ENCODE results near the gene MAP4K3. TPM values are rescaled to one million over a fixed set of nuclear protein-coding genes. Genes with fewer than 3 reads are reported as not detected.

The MAP4K3 gene
- total RNA-seq, 4 donors from 2014 or later = 23.0 to 52.1 (median 31.8) TPM

DNA sequence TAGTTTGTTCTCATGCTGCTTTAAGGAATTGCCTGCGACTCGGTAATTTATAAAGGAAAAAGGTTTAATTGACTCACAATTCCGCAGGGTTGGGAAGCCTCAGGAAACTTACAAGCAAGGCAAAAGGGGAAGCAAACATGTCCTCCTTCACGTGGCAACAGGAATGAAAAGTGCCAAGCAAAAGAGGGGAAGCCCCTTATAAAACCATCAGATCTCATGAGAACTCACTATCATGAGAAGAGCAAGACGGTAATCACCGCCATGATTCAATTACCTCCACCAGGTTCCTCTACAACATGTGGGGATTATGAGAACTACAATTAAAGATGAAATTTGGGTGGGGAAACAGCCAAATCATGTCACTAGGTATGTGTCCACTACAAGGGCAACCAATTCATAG is 53.9 kb downstream of the MAP4K3 start:
- Histone ChIP-seq H3K36me3 (no peaks in the 10 kb centered on the region), H3K9me3 (no peaks in the 10 kb centered on the region), H3K4me3 (no peak overlapping the region), H3K4me1 (peaks cover 55 to 62% of the 10 kb centered on the region in 2 donors), H3K27ac (peak overlapping the region; percentile 81 to 91 (median 87)), H3K27me3 (no peaks in the 10 kb centered on the region)
- intact Hi-C loops (cut with DNase I; ENCODE audit: low total_unique reads) (loop anchor here (5.0 kb wide), 2 partner anchors 134 to 314 kb away; no protein-coding TSS in a partner anchor), in situ Hi-C loops (cut with MboI; ENCODE audit: low sequenced_read_pairs in 4 of 4) (loop anchor here in 2 of 4 donors (10.0 kb wide), 1 partner anchor 52 kb away; the partner anchor contains the start of gene MAP4K3 (in 2 of the 2))
- ATAC-seq = no peak
- no peak for DNase-seq
- no peak for TF ChIP-seq POLR2A (IDR thresholded peaks at IDR 0.05)
- TF ChIP-seq, protein P1, sequence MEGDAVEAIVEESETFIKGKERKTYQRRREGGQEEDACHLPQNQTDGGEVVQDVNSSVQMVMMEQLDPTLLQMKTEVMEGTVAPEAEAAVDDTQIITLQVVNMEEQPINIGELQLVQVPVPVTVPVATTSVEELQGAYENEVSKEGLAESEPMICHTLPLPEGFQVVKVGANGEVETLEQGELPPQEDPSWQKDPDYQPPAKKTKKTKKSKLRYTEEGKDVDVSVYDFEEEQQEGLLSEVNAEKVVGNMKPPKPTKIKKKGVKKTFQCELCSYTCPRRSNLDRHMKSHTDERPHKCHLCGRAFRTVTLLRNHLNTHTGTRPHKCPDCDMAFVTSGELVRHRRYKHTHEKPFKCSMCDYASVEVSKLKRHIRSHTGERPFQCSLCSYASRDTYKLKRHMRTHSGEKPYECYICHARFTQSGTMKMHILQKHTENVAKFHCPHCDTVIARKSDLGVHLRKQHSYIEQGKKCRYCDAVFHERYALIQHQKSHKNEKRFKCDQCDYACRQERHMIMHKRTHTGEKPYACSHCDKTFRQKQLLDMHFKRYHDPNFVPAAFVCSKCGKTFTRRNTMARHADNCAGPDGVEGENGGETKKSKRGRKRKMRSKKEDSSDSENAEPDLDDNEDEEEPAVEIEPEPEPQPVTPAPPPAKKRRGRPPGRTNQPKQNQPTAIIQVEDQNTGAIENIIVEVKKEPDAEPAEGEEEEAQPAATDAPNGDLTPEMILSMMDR (IDR thresholded peaks at IDR 0.05 in 4 of 5, conservative IDR thresholded peaks at IDR 0.05 in 1 of 5) = no peak

DNA sequence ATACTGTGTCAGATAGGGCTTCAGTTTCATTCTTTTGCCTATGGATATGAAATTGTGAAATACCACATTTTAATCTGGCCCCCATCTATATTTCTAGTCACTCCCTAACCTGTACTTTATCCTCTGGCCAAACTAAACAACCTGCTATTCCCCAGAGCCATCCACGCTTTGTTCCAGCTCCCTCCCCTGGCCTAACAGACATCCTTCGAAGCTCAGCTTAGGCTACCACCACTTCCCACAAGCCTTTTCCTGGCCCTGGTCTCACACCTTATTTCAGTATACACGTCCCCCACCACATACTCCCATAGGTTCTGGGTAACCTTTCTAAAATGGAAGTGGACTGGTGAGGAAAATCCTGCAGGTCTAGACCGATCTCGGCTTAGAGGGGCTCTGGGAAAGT is 55.4 kb downstream of the MAP4K3 start:
- in situ Hi-C loops (cut with MboI; ENCODE audit: low sequenced_read_pairs in 4 of 4) (loop anchor here in 2 of 4 donors (10.0 kb wide), 1 partner anchor 53 kb away; the partner anchor contains the start of gene MAP4K3 (in 2 of the 2)), intact Hi-C loops (cut with DNase I; ENCODE audit: low total_unique reads) (loop anchor here (5.0 kb wide), 2 partner anchors 136 to 316 kb away; no protein-coding TSS in a partner anchor)

DNA sequence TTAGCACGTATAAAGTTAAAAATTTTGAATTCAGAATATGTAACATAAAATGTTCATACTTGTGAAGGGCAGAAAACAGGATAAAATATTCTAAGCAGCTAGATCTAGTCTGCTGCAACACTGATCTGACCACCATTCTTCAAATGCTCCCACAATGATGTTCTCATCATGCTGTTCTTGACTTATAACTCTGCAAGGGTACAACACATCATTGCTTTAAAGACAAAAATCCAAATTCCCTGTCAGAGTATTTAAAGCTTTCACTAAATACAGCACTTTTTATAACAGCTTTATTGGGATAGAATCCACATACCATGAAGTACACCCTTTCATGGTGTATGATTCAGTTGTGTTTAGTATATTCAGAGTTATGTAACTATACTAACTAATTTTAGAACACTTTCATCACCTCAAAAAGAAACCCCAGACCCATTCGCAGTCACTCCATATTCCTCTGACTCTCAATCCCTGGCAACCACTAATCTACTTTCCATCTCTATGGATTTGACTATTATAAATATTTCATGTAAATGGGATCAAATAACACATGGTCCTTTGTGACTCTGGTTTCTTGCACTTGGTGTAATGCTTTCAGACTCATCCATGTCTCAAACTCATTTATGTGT is 56.4 kb downstream of the MAP4K3 start:
- peak overlapping the region; percentile 81 to 91 (median 87) for H3K27ac ChIP-seq
- intact Hi-C loops (cut with DNase I; ENCODE audit: low total_unique reads) (loop anchor here (5.0 kb wide), 2 partner anchors 137 to 317 kb away; no protein-coding TSS in a partner anchor), in situ Hi-C loops (cut with MboI; ENCODE audit: low sequenced_read_pairs in 4 of 4) (loop anchor here in 2 of 4 donors (10.0 kb wide), 1 partner anchor 54 kb away; the partner anchor contains the start of gene MAP4K3 (in 2 of the 2))
- peak overlapping the region in 1 of 4 donors; percentile 0 for H3K4me3 ChIP-seq
- no peaks in the 10 kb centered on the region for H3K9me3 ChIP-seq
- DNase-seq (no peak), ATAC-seq (peak; percentile 77 to 79)
- H3K36me3 ChIP-seq = no peaks in the 10 kb centered on the region
- no peaks in the 10 kb centered on the region for H3K27me3 ChIP-seq
- TF ChIP-seq POLR2A (IDR thresholded peaks at IDR 0.05) = peak in 1 of 2 donors; percentile 50
- TF ChIP-seq, protein P1 (IDR thresholded peaks at IDR 0.05 in 4 of 5, conservative IDR thresholded peaks at IDR 0.05 in 1 of 5) = no peak
- peaks cover 57% of the 10 kb centered on the region in 2 donors for H3K4me1 ChIP-seq

More for the DNA sequence above, 55.4 kb downstream of the MAP4K3 start:
- no peak for DNase-seq
- H3K36me3 ChIP-seq = no peaks in the 10 kb centered on the region
- peaks cover 50 to 57% of the 10 kb centered on the region in 2 donors for H3K4me1 ChIP-seq
- no peak overlapping the region for H3K4me3 ChIP-seq
- TF ChIP-seq, protein P1 (IDR thresholded peaks at IDR 0.05 in 4 of 5, conservative IDR thresholded peaks at IDR 0.05 in 1 of 5) = no peak
- TF ChIP-seq POLR2A (IDR thresholded peaks at IDR 0.05) = no peak
- peak overlapping the region; percentile 81 to 91 (median 87) for H3K27ac ChIP-seq
- no peaks in the 10 kb centered on the region for H3K27me3 ChIP-seq
- peak in 1 of 2 donors; percentile 9 for ATAC-seq
- H3K9me3 ChIP-seq = no peaks in the 10 kb centered on the region

DNA sequence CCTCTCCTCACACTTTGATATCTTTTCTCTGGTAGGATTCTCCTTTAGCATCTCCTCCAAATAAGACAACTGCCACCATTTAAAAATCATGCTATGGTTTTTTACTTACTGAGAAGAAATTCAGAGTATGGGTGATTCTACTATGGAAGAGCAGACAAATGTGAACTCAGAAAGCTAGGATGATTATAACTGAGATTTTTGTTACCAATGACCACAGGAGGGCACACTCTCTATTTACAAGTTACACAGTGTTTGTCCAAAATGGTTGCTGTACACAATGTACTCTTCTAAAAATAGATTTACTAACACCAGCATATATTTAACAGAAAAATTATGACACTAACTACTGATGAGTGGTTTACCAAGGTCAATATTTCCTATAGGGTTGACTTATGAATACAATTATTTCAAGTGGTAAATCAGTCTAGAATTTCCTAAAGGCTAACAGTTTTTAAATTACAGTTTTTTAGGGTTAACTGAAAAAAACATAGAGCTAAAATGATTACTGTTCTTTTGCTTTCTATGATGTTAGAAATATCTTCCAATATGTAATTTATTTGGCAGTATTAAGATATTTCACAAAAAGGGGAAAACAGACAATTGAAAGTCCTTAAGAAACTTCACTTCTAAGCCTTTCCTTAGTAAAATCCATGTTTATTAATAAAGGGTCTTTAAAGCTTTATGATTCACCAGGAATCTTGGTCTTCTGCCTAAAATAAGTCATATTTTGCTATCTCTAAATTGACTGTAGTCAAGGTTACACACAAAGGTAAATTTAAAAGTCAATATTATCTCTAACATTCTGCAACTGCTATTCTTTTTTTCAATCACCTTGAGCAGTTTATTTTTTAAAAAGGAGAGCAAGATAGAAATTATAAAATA is 57.2 kb downstream of the MAP4K3 start:
- peak in 1 of 2 donors; percentile 12 for DNase-seq
- ATAC-seq = peak; percentile 91 to 93
- Histone ChIP-seq H3K27ac (peak overlapping the region; percentile 81 to 91 (median 87)), H3K4me1 (peaks cover 57% of the 10 kb centered on the region in 2 donors), H3K27me3 (no peaks in the 10 kb centered on the region), H3K9me3 (no peaks in the 10 kb centered on the region), H3K36me3 (no peaks in the 10 kb centered on the region), H3K4me3 (peak overlapping the region in 3 of 4 donors; percentile 10 to 33 (median 20))
- in situ Hi-C loops (cut with MboI; ENCODE audit: low sequenced_read_pairs in 4 of 4) = loop anchor here in 3 of 4 donors (10.0 kb wide), 1 partner anchor 55 kb away; the partner anchor contains the start of gene MAP4K3 (in 3 of the 3)
- no peak for TF ChIP-seq POLR2A (IDR thresholded peaks at IDR 0.05)
- TF ChIP-seq, protein P1 (IDR thresholded peaks at IDR 0.05 in 4 of 5, conservative IDR thresholded peaks at IDR 0.05 in 1 of 5) = peak; percentile 63 to 79 (median 69)
- intact Hi-C loops (cut with DNase I; ENCODE audit: low total_unique reads) = loop anchor here (1.0 to 5.0 kb wide), 4 partner anchors 57 to 352 kb away; partner anchors contain the start of gene MAP4K3
